Stomach (tissue), 4 donors: ENCODE measurements around the gene HSPA4L.

Experiments
- EP300 ChIP-seq: sonication (generic); formaldehyde crosslinking; IDR thresholded peaks from one replicate; pipeline ENCODE4 v1.6.1; 2017; ENCODE audit warnings: antibody characterized with exemption
- POLR2A ChIP-seq, 4 donors: fragments of 450-650 bp; IDR thresholded peaks; one replicate each; pipeline ENCODE4 v1.6.1; 2016; ENCODE audit warnings: antibody characterized with exemption in 4 of 4, control low read depth in 2 of 4, mild to moderate bottlenecking in 1 of 4, moderate library complexity in 1 of 4
- POLR2AphosphoS5 ChIP-seq, 3 donors: sonication (generic); formaldehyde crosslinking; IDR thresholded peaks; one replicate each; pipeline ENCODE4 v1.6.1; 2016; ENCODE audit warnings: antibody characterized with exemption in 3 of 3
- TF ChIP-seq, protein P1 (sequence below), 7 experiments: fragments of 450-650 bp in 4 of 7; fragments of 200-600 bp in 3 of 7; sonication (generic) in 3 of 7; IDR thresholded peaks; one replicate each; pipeline ENCODE4 v1.5.1; 2016 to 2019; ENCODE audit warnings: antibody characterized with exemption in 7 of 7, control low read depth in 2 of 7, mild to moderate bottlenecking in 1 of 7

DNA sequence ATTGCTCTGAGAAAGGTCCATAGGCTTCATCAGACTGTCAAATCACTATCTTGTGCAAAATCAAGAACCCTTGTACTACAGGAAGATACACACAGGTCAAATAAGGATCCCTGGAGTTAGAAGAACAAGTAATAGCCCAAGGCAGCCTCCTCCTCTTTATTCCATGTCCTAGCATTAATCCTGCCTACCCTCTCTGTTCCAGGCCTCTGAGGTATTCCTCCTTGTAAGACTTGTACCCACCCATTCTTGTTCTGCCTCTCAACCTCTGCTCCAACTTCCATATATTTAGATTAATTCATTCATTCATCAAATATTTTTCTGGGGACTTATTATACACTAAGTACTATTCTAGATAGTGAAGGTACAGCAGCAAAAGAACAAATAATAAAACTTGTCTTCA lies 88.2 kb downstream of the HSPA4L start:
- TF ChIP-seq POLR2A (IDR thresholded peaks at IDR 0.05): no peak
- TF ChIP-seq, protein P1, sequence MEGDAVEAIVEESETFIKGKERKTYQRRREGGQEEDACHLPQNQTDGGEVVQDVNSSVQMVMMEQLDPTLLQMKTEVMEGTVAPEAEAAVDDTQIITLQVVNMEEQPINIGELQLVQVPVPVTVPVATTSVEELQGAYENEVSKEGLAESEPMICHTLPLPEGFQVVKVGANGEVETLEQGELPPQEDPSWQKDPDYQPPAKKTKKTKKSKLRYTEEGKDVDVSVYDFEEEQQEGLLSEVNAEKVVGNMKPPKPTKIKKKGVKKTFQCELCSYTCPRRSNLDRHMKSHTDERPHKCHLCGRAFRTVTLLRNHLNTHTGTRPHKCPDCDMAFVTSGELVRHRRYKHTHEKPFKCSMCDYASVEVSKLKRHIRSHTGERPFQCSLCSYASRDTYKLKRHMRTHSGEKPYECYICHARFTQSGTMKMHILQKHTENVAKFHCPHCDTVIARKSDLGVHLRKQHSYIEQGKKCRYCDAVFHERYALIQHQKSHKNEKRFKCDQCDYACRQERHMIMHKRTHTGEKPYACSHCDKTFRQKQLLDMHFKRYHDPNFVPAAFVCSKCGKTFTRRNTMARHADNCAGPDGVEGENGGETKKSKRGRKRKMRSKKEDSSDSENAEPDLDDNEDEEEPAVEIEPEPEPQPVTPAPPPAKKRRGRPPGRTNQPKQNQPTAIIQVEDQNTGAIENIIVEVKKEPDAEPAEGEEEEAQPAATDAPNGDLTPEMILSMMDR (IDR thresholded peaks at IDR 0.05): no peak
- no peak for TF ChIP-seq EP300
- TF ChIP-seq POLR2AphosphoS5 (IDR thresholded peaks at IDR 0.05): no peak
